Kidney (tissue), 14 donors: ENCODE data around the gene AP1S3. TPM values are rescaled to one million over a fixed set of nuclear protein-coding genes. Genes with fewer than 3 reads are reported as not detected.

Source experiments
- DNase-seq, 5 donors: peaks; one replicate each; pipeline ENCODE4 v3.0.0-alpha.2; 2013 to 2020
- FAIRE-seq: peaks from 2 replicates; lab custom pipeline; 2012; peaks lifted over from hg19 to GRCh38; lab: Jason Lieb, UNC
- H3K27ac ChIP-seq, 2 donors: one replicate each; pipeline ENCODE4 v1.7.0; 2013; ENCODE audit warnings: low read depth in 2 of 2, low read length in 2 of 2, inconsistent platforms in 1 of 2
- H3K27me3 ChIP-seq: one replicate; pipeline ENCODE4 v1.7.1; 2013; ENCODE audit warnings: low read length, inconsistent platforms; ENCODE audit not compliant: control insufficient read depth, insufficient read depth
- H3K36me3 ChIP-seq, 3 donors: one replicate each; pipeline versions ENCODE4 v1.7.0 to v1.7.1; 2013; ENCODE audit warnings: low read length in 3 of 3, control low read depth in 1 of 3, inconsistent platforms in 1 of 3; ENCODE audit not compliant: insufficient read depth in 3 of 3, control insufficient read depth in 2 of 3
- H3K4me1 ChIP-seq, 3 donors: one replicate each; pipeline versions ENCODE4 v1.7.0 to v1.7.1; 2013; ENCODE audit warnings: low read length in 3 of 3, inconsistent platforms in 1 of 3, low read depth in 1 of 3; ENCODE audit not compliant: control insufficient read depth in 2 of 3, insufficient read depth in 2 of 3
- H3K4me3 ChIP-seq, 3 donors: one replicate each; pipeline versions ENCODE4 v1.7.0 to v1.8.1; 2013; ENCODE audit warnings: low read length in 3 of 3, control low read depth in 1 of 3, inconsistent platforms in 1 of 3
- H3K9ac ChIP-seq, 3 donors: one replicate each; pipeline versions ENCODE4 v1.7.0 to v1.7.1; 2013; ENCODE audit warnings: low read length in 3 of 3, control low read depth in 1 of 3, inconsistent platforms in 1 of 3
- H3K9me3 ChIP-seq, 3 donors: one replicate each; pipeline versions ENCODE4 v1.7.0 to v1.7.1; 2013; ENCODE audit warnings: low read length in 3 of 3, control low read depth in 1 of 3, inconsistent platforms in 1 of 3; ENCODE audit not compliant: control insufficient read depth in 2 of 3, insufficient read depth in 1 of 3
- intact Hi-C: fragments of 100-400 bp; cut with DNase I; formaldehyde crosslinking; loops from one replicate; pipeline ENCODE4 v1.11.1; 2022
- polyA plus RNA-seq: library from polyadenylated mRNA; stranded (reverse); fragments of 350-450 nt; fragmentation: Illumina TruSeq; extraction: RNeasy Lipid Tissue Mini Kit (QIAGEN cat#74804); gene quantifications from one replicate; pipeline ENCODE4 v1.2.3, GENCODE V29; 2014; ENCODE audit warnings: low read depth, low replicate concordance; ENCODE audit not compliant: insufficient read depth
- total RNA-seq: library from RNA; stranded (reverse); fragmentation: NEBNext Ultra II Directional; extraction: Animal tissue kit (Norgen Biotek cat#: 25700); gene quantifications from one replicate; pipeline ENCODE4 v1.2.1, GENCODE V29; 2021
- TF ChIP-seq, protein P1 (sequence below): IDR thresholded peaks from 3 replicates; pipeline ENCODE4 v1.5.1; 2012; ENCODE audit warnings: mild to moderate bottlenecking, moderate library complexity, borderline replicate concordance; ENCODE audit not compliant: insufficient read depth; ENCODE audit errors: extremely low read depth
- donor health status: control.
- donor health status: control.
- donor health status: control.
- donor health status: control.
- donor health status: control.
- donor health status: DM: yes; HTN: yes; CAD: no.
- donor health status: Normal renal cell carcinoma (clear cell type).

Gene AP1S3
- total and polyA plus RNA-seq, 2 donors from 2014 or later = 2.5 to 85.3 TPM

DNA sequence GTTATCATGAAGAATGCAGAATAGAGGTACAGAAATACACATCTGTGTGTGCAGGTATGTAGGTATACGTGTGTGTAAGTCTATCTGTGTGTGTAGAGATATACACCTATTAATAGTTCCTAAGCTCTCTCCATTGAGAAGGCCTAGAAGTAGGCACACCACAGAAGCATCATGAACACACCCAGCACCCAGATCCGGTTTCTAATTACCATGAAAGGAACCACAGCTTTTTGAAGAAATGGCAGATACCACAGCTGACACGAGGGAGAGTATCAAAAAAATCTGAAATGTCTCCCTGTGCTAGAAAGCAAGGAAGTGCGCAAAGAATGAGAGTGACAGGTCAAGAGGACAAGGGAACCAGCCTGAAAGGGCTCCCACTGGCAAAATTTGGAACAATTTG, 27.7 kb upstream of the AP1S3 start:
- FAIRE-seq (no peak), DNase-seq (no peak)
- Histone ChIP-seq H3K9ac (no peak overlapping the region), H3K27ac (no peak overlapping the region), H3K4me1 (no peaks in the 10 kb centered on the region), H3K36me3 (no peaks in the 10 kb centered on the region), H3K27me3 (no peaks in the 10 kb centered on the region), H3K9me3 (no peaks in the 10 kb centered on the region), H3K4me3 (no peak overlapping the region)
- TF ChIP-seq, protein P1, sequence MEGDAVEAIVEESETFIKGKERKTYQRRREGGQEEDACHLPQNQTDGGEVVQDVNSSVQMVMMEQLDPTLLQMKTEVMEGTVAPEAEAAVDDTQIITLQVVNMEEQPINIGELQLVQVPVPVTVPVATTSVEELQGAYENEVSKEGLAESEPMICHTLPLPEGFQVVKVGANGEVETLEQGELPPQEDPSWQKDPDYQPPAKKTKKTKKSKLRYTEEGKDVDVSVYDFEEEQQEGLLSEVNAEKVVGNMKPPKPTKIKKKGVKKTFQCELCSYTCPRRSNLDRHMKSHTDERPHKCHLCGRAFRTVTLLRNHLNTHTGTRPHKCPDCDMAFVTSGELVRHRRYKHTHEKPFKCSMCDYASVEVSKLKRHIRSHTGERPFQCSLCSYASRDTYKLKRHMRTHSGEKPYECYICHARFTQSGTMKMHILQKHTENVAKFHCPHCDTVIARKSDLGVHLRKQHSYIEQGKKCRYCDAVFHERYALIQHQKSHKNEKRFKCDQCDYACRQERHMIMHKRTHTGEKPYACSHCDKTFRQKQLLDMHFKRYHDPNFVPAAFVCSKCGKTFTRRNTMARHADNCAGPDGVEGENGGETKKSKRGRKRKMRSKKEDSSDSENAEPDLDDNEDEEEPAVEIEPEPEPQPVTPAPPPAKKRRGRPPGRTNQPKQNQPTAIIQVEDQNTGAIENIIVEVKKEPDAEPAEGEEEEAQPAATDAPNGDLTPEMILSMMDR = no peak
- intact Hi-C loops = no loop called here

DNA sequence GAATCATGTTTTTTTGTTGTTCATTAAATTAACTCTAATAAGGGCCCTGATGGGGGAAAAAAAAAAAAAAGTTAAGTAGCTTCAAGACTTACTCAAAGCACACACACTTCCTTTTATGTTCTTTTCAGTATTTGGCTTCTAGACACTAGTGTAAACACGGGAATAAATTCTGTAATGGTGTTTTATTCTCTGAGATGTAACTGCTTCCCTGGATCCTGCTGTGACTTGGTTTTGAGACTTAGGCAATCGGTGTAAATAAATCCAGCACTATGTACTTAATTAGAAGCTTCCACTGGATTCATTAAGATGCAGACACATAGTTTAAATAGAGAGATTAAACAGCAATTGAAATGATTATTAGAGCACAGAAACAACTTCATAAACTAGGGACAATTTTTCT, 26.1 kb upstream of the AP1S3 start:
- Histone ChIP-seq H3K9me3 (no peaks in the 10 kb centered on the region), H3K27me3 (no peaks in the 10 kb centered on the region), H3K9ac (no peak overlapping the region), H3K4me3 (no peak overlapping the region), H3K36me3 (no peaks in the 10 kb centered on the region), H3K27ac (no peak overlapping the region), H3K4me1 (no peaks in the 10 kb centered on the region)
- intact Hi-C loops = no loop called here
- TF ChIP-seq, protein P1 = no peak
- FAIRE-seq (no peak), DNase-seq (no peak)

DNA sequence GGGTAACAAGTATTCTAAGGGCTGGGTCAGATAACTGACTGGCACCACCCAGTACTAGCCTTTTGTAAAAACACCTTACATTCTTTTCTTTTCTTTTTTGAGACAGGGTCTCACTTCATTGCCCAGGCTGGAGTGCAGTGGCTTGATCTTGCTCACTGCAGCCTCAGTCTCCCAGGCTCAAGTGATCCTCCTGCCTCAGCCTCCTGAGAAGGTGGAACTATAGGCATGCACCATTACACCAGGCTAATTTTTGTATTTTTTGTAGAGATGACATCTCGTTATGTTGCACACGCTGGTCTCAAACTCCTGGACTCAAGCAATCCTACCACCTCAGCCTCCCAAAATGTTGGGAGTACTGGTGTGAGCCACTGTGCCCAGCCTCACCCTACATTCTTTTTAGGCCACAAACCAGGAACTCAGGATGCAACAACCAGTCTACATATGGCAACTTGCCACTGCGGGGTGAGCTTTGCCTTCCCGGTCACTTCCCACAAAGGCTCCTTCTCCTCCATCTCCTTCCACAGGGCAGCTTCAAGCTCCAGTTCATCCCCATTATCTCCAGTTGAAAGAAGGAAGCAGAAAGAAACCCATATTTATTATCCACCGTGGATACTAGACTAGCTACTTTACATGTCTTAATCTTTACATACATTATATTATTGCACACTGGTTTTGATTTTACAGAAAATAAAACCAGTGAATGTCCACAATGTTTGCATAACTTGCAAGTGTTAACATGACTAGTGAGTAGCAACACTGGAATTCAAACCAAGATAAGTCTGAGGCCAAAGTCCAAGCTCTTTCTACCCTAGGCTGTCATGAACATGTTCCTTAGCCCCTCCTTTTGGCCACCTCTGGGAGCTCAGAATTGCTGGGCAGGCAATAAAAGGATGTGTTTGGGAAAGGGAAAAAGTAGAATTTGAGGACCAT, 23.7 kb upstream of the AP1S3 start:
- no peak overlapping the region for H3K9ac ChIP-seq
- H3K4me1 ChIP-seq = no peaks in the 10 kb centered on the region
- no peaks in the 10 kb centered on the region for H3K9me3 ChIP-seq
- H3K36me3 ChIP-seq = no peaks in the 10 kb centered on the region
- intact Hi-C loops = no loop called here
- H3K4me3 ChIP-seq = no peak overlapping the region
- H3K27ac ChIP-seq = no peak overlapping the region
- FAIRE-seq (no peak), DNase-seq (no peak)
- no peaks in the 10 kb centered on the region for H3K27me3 ChIP-seq
- TF ChIP-seq, protein P1 = peak; percentile 8
